NCI-H1092 treated with DMSO at 0.1 percent for 48 hours (cell line): ENCODE results near the gene DNAL1.
"Not testable (repeated sequence)": the region's sequence is repeated elsewhere in the genome, so short reads cannot be mapped to it uniquely, and the experiment has no call there.

ENCODE experiments used
- DNase-seq: peaks from one replicate; lab custom pipeline; 2025; lab: John Stamatoyannopoulos, UW

Gene DNAL1

DNA sequence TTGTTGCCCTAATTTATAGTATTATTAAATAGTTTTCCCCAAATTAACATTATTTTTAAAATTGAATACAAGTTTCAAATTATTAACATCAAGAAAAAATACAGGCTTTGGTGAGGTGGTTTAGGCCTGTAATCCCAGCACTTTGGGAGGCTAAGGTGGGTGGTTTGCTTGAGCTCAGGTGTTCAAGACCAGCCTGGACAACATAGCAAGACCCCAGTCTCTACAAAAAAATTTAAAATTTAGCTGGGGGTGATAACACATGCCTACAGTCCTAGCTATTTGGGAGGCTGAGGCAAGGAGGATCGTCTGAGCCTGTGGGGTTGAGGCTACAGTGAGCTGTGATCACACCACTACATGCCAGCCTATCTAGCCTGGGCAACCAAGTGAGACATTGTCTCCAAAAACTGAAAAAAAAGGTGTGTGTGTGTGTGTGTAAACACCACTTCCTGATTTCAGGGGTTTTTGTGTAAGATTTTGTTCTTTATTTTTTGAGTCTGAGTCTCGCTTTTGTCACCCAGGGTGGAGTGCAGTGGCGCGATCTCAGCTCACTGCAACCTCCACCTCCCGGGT, 3.9 kb upstream of the DNAL1 start:
- no peak for DNase-seq

DNA sequence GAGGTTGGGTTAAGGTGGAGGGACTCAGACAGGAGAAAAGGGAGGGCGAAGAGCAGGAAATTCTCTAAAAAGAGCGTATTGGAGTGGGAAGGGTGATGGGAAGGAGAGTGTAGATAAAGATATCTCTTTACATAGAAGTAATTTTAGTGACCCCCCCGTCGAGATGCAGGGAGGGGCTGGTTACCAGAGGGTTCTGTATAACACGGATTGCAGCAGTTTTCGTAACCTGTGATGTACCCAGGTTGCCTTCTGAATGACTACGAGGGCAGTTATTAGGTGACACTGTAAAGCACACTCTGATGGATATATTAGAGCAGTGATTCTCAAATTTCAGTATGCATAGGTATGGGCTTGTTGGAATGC, 443 bp downstream of the DNAL1 start:
- no peak for DNase-seq

DNA sequence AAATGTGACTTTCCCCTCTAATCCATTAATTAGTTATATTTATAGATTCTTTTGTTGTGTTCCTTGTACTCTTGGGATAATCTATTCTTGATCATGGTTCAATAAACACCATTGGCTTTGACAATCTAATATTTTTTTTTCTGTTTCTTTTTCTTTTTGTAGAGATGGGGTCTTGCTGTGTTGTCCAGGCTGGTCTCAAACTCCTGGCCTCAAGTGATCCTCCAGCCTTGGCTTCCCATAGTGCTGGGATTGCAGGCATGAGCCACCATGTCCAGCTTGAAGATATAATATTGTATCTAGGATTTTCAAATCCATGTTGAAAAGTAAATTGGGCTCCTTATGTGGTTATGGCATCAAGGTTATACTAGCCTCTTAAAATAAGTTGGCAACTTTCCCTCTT, 6.2 kb downstream of the DNAL1 start:
- DNase-seq, result no peak

DNA sequence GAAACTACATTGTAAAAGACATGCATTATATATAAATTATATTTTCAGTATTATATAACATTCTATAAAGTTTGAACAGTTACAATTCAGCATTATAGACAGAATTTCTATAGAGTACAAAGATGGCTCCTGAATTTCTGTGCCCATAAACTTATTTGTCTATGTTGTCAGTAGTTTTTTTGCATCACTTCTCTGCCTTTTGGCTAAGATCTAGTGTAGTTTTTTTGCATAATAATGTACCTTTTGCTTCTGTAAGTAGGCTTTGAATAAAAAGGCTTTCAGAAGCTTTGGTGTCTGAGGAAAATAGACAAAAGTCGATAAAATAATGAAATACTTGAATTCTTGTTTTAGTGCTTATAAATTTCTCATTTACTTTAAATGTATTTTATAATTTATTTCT, 11.1 kb downstream of the DNAL1 start:
- DNase-seq, result no peak

DNA sequence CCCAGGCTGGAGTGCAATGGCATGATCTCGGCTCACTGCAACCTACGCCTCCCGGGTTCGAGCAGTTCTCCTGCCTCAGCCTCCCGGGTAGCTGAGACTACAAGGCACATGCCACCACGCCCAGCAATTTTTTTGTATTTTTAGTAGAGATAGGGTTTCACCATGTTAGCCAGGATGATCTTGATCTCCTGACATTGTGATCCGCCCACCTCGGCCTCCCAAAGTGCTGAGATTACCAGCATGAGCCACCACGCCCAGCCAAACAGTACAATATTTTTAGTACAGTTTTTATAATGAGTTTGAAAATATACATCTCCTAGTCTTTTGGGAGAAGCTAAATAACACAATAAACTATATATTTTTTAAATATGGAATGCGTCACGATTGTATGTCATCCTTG, 14.4 kb downstream of the DNAL1 start:
- not testable (repeated sequence) for DNase-seq

DNA sequence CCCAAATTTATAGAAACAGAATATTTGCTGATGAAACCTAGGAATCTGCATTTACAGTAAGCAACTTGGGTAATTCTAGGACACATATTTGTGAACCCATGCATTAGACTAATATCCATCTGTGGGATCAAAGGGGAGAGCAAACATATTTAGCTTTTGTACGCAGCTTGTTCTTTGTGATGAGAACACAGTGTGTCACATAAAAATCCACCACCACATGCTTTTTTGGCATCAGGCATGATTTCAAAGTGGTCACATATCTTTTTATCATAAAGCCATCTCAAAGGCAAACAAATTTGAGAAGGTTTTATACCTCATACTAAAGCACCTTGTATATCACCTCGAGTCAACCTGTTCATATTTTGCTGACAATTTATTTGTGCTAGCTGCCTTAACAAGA, 15.7 kb downstream of the DNAL1 start:
- peak; percentile 49 for DNase-seq

DNA sequence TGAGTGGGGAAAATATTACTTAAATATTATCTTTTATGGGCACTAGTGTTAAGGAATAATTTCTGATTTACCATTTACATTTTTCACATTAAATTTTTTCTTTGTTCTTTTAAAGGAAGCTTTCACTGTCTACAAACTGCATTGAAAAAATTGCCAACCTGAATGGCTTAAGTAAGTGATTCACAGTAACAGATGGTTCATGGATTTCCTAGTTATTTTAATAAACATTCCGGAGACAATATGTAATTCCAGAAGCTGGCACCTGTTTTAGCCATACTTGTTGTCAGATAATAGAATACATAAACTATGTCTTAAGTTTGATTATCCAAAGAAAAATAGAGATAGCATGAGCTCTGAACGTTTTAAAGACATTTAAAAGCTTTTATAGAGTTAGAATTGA, 17.1 kb downstream of the DNAL1 start:
- no peak for DNase-seq

DNA sequence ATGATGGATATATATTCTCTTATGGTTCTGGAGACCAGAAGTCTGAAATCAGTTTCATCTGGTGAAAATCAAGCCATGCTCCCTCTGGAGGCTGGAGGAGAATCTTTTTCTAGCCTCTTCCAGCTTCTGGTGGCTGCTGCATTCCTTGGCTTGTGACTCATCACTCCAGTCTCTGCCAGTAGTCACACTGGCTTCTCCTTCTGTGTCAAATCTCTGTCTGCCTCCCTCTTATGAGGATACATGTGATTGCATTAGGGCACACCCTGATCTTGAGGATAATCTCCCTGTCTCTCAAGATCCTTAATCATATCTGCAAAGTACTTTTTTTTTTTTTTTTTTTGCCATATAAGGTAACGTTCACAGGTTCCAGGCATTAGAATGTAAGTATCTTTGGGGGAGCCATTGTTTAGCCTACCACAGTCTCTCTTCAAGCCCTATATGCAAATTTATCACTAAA, 17.7 kb downstream of the DNAL1 start:
- DNase-seq, result no peak

DNA sequence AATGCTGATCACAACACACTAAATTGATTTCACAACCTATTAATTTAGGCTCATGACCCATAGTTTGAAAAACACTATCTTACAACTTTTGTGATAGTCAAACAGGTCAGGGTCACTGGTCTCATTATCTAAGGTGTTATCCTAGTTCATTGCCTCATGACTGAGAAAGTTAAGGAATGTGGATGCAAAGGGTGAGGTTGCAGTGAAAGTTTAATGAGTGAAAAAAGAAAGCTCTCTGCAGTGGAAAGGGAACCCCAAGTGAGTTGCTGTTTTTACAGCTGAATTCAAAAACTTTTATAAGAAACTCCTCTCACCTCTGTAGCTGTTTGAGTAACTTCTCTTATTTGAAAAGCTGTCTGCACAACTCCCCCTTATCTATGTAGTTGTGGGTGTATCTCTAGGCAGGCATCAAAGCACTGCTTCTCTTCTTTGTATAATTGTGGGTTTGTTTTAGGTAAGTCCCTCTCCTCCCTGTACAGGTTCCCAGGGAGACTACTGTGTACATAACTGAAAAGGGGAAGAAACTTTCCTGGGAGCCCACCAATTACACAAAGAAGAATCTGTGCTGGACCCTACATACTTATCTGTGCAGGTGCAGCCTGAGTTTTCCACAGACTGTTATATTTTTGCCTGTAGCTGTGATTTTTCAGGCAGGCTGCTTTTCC, 18.9 kb downstream of the DNAL1 start:
- no peak for DNase-seq

DNA sequence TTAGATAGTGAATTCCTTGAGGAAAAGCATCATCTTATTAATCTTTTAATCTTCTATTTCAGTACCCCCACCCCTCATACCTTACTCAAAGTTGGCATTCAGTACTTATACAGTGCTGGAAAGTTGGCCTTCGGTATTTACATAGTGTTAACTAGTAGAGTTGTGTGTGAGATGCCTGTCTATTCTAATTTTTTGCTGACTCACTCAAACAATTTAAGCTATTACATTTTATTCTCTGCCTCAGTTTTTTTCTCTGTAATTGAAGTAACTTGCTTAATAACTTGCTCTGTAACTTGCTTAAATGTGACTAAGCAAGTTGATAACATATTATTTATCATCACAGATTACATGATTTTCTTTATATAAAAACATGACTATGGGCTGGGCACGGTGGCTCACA, 20.3 kb downstream of the DNAL1 start:
- DNase-seq, result no peak

DNA sequence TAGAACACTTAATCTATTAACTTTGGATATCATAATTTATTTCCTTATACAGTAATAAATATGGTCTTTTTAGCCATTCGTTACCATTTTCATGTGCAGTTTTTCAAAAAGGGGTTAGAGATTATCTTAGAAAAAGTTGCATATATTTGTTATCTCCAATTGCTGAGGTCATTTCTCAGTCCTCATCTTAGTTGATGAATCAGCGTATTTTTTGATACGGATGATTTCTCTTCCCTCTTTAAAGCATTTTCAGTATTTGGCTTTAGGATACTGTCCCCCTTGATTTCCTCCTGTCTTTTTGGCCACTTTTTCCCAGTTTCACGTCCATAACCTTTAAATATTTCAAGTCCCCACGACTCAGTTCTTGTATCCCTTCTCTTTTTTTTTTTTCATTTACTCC, 21.8 kb downstream of the DNAL1 start:
- DNase-seq, result no peak

DNA sequence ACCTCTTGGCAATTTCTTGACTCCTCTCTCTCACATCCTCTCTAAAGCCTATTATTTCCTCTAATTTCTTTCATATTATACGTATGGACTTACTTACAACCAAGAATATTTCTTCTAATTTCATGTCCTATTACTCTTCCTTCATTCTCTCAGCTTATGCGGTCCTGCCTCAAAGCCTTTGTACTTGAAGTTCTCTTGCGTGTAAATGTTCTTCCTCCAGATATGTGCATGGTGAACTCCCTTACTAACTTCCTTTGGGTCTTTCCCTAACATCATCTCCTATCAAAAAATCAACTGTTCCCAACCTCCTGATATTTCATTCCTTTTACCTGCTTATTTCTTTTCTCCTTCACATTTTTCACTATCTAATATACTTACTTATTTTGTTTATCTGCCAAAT, 23.1 kb downstream of the DNAL1 start:
- no peak for DNase-seq

DNA sequence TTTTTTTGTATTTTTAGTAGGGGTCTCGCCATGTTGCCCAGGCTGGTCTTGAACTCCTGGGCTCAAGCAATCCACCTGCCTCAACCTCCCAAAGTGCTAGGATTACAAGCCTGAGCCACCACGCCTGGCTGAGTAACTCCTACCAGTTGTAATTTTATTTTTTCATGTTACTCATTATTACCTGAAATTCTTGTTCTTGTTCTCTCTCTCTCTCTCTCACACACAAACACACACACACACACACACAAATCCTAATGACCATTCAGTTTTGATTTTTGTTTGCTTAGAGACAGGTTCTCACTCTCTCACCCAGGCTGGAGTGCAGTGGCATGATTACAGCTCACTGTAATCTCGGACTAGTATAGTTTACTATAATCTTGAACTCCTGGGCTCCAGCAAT, 30.2 kb downstream of the DNAL1 start:
- DNase-seq, result no peak

DNA sequence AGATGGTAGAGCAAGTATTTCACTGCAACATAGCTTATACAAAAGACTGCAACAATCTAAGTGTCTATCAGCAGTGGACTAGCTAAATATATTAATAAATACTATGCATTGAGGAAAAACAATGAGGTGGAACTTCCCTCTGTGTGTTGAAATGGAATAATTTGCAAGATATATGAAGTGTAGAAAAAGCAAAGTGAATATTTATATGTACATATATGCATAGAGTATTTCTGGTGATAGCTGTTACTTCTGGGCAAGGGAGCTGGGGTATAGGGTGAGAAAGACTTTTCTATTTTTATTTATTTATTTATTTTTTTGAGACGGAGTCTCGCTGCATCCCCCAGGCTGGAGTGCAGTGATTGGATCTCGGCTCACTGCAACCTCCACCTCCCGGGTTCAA, 33.9 kb downstream of the DNAL1 start:
- no peak for DNase-seq

DNA sequence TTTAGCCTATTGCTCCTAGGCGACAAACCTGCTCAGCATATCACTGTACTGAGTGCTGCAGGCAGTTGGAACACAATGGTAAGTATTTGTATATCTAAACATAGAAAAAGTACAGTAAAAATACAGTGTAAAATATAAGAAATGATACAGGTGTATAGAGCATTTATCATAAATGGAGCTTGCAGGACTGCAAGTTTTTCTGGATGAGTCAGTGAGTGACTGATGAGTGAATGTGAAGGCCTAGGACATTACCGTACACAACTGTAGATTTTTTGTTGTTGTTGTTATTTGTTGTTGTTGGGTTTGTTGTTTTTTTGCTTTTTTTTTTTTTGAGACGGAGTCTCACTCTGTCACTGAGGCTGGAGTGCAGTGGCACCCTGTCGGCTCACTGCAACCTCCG, 36.0 kb downstream of the DNAL1 start:
- no peak for DNase-seq

DNA sequence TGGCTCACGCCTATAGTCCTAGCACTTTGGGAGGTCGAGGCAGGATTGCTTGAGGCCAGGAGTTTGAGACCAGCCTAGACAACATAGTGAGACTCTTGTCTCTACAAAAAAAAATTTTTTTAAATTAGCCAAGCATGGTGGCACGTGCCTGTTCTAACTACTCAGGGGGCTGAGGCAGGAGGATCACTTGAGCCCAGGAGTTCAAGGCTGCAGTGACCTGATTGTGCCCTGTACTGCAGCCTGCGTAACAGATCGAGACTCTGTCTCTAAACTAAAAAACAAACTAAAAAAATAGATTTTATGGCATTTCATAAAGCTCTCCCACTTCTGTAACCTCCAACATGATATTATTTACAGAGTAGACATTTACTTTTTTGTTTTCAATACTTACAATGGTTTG, 39.8 kb downstream of the DNAL1 start:
- DNase-seq, result no peak

DNA sequence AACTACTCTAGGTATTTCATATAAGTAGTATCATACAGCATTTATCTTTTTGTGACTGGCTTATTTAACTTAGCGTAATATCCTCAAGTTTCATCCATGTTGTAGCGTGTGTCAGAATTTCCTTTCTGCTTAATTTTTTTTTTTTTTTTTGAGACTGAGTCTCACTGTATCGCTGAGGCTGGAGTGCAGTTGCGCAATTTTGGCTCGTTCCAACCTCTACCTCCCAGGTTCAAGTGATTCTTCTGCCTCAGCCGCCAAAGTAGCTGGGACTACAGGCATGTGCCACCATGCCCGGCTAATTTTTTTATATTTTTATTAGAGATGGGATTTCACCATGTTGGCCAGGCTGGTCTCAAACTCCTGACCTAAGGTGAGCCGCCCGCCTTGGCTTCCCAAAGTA, 40.5 kb downstream of the DNAL1 start:
- no peak for DNase-seq

DNA sequence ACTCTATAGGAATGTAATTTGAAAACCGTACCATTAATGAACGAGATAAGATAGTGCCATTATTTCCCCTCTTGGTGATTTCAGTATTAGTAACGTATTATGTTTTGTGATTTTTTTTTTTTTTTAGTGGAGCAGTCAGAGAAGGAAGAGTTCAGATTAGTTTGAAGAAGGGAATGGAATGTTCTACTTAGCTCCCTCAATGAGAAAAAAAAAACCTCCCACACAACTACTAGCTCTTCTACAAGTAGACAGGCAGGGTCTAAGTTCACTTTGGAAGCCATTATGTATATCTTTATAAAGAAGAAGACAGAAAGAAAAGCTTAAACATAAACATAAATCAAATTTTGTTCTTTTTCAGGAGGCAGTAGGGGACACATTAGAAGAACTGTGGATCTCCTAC, 42.1 kb downstream of the DNAL1 start:
- no peak for DNase-seq

DNA sequence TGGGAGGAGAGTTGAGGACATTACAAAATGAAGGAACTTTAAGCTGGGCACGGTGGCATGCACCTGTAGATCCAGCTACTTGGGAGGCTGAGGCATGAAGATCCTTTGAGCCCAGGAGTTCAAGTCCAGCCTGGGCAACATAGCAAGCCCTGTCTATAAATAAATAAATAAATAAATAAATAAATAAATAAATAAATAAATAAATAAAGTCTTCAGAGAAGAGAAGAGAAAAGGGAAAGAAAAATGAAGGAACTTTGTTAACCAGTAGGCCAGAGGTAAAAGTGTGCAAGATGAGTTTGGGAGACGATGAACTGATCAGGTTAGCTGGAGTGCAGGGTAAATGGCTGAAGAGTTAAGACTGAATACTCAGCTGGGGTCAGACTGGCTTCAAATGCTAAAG, 49.3 kb downstream of the DNAL1 start:
- no peak for DNase-seq

DNA sequence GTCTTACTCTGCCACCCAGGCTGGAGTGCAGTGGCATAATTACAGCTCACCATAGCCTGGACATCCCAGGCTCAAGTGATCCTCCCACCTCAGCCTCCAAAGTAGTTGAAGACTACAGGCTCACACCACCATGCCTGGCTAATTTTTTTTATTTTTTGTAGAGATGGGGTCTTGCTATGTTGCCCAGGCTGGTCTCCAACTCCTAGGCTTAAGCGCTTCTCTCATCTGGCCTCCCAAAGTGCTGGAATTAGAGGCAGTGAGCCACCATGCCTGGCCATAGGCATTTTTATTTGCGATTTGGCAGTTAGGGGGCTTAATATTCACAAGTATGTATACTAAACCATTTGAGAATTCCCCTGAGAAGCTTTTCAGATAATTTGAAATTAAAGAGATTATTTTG, 50.3 kb downstream of the DNAL1 start:
- no peak for DNase-seq

DNA sequence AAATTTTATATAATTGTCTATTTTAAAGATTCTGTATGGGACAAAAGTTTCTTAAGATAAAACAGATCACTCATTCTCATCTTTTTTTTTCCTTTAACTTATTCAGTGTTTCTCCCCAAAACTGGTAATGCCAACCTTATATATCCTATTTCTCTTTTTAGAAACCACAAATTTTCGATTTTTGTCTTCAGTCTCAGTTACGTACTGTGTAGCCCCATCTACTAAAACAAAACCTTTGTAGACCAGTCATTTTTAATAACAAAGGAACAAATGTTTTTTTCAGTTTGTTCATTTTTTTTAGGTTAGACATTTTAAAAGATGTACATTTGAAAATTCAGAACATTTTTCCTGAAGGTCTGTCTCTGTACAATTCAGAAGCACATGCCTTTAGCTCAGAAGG, 51.2 kb downstream of the DNAL1 start:
- no peak for DNase-seq

DNA sequence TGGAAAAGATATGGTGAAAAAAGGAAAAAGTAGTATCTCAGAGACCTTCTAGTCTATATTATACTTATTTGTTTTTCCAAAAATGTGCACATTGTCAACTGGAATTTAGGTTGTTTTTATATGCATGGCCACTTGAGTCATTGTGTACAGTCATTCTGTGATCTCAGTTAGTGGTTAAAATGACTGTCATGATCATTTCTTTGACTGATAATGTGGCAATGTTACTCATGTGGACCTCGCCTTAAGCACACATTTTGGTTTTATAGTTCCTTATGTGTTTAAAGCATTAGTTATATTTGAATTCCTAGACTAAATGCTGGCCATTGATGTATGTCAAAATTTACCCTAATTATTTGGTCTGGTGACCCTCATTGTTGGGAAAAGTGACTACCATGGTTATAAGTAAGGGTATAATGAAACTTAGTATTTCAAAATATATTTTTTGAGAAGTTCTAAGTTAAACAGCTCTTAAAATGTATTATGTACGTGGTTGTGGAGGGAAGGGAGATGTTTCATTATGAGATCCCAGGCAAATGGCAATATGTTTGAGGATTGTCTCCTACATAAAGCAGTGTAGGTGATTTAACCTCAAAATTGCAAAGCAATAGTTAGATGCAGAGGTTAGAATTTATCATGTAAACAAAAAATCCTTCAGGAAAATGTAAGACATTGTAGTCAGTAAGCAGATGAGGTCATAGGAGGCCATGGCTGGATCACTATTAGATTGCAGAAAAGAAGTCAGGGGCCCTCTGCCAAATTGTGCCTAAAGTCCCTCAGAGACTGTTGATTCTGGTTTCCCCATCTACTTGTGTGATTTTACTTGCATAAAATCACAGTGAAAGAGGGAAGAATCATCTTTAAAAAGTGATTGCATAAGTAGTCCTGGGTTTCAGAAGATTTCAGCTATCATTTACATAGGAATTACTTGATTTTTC, 51.9 kb downstream of the DNAL1 start:
- no peak for DNase-seq

DNA sequence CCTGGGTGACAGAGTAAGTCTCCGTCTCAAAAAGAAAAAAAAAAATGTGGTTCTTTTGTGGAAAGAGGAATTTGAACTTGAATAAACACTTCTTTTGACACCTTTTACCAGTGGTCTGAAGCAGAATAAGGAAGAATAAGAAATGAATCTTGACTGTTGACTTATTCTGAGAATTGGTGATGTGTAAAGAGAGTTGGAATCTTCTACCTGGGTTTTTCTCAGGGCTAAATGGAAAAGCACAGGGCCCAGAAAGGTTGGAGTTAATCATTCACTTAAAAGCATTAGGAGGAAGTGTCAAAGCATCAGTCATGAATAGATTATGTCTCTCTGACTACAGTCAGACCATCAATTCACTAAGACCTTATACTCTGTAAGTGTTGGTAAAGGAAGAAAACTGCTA, 55.5 kb downstream of the DNAL1 start:
- DNase-seq, result no peak
